IMR-90 (cell line): Measurements from ENCODE around the gene BRAP. TPM values are rescaled to one million over a fixed set of nuclear protein-coding genes. Genes with fewer than 3 reads are reported as not detected.

Experiments used
- ATAC-seq: fragments of 200-7000 bp; cut with Tn5 transposase; 2 replicates; pipeline ENCODE4 v1.9.1; 2020; ENCODE audit warnings: low read depth, mild to moderate bottlenecking, moderate library complexity
- BruUV-seq: library from RNA; stranded (reverse); fragments of 400-500 nt; replicated peaks from 2 replicates; lab custom pipeline; 2021; lab: Mats Ljungman, UMichigan
- CTCF ChIA-PET: fragments of 300-600 bp; formaldehyde crosslinking; extraction: SDS; loops from one replicate; lab custom pipeline; 2021; ENCODE audit warnings: antibody characterized with exemption; lab: Yijun Ruan, JAX
- POLR2A ChIA-PET: fragments of 300-600 bp; sonication (Branson Sonifier 250); formaldehyde crosslinking; loops from one replicate; lab custom pipeline; 2022; ENCODE audit warnings: antibody characterized with exemption; ENCODE audit not compliant: unreplicated experiment; lab: Charles Lee
- DNase-seq: peaks from one replicate; pipeline ENCODE4 v3.0.0; 2013
- H2AFZ ChIP-seq: replicated peaks from 2 replicates; pipeline ENCODE3; 2013; ENCODE audit warnings: low read length, mild to moderate bottlenecking; ENCODE audit not compliant: poor library complexity
- H2AK5ac ChIP-seq: 2 replicates; pipeline ENCODE4 v1.6.1; 2013; ENCODE audit warnings: low read depth, low read length, inconsistent platforms
- H2AK9ac ChIP-seq: replicated peaks from 2 replicates; pipeline ENCODE3; 2013; ENCODE audit warnings: mild to moderate bottlenecking, low read depth, low read length, moderate library complexity; ENCODE audit not compliant: poor library complexity
- H2BK120ac ChIP-seq: 2 replicates; pipeline ENCODE4 v1.6.1; 2013; ENCODE audit warnings: low read depth, low read length, inconsistent platforms
- H2BK15ac ChIP-seq: 3 replicates; pipeline ENCODE4 v1.6.1; 2013; ENCODE audit warnings: low read depth, low read length, inconsistent platforms
- H2BK20ac ChIP-seq: 2 replicates; pipeline ENCODE4 v1.6.1; 2013; ENCODE audit warnings: low read depth, mild to moderate bottlenecking, inconsistent platforms, low read length, moderate library complexity
- H2BK5ac ChIP-seq: 2 replicates; pipeline ENCODE4 v1.6.1; 2013; ENCODE audit warnings: mild to moderate bottlenecking, low read depth, low read length, inconsistent platforms; ENCODE audit not compliant: poor library complexity, severe bottlenecking
- H3K14ac ChIP-seq: replicated peaks from 2 replicates; pipeline ENCODE4 v1.6.1; 2013; ENCODE audit warnings: low read depth, low read length, inconsistent platforms
- H3K18ac ChIP-seq: 2 replicates; pipeline ENCODE4 v1.6.1; 2013; ENCODE audit warnings: low read depth, low read length, control low read depth
- H3K23ac ChIP-seq: 2 replicates; pipeline ENCODE4 v1.6.1; 2013; ENCODE audit warnings: low read depth, low read length, inconsistent platforms
- H3K27ac ChIP-seq: 2 replicates; pipeline ENCODE4 v1.5.1; 2013; ENCODE audit warnings: mild to moderate bottlenecking, control low read depth, low read length; ENCODE audit not compliant: insufficient read depth
- H3K27me3 ChIP-seq: 2 replicates; pipeline ENCODE4 v1.6.1; 2013; ENCODE audit warnings: low read length; ENCODE audit not compliant: control insufficient read depth, insufficient read depth
- H3K36me3 ChIP-seq: 2 replicates; pipeline ENCODE4 v1.6.1; 2013; ENCODE audit warnings: low read length, mixed read lengths; ENCODE audit not compliant: control insufficient read depth, insufficient read depth
- H3K4ac ChIP-seq: 2 replicates; pipeline ENCODE4 v1.6.1; 2013; ENCODE audit warnings: low read depth, low read length, inconsistent platforms
- H3K4me1 ChIP-seq: 2 replicates; pipeline ENCODE4 v1.6.1; 2013; ENCODE audit warnings: low read length, mixed read lengths; ENCODE audit not compliant: control insufficient read depth, insufficient read depth
- H3K4me2 ChIP-seq: 2 replicates; pipeline ENCODE4 v1.6.1; 2013; ENCODE audit warnings: low read depth, mild to moderate bottlenecking, control low read depth, low read length, moderate library complexity
- H3K4me3 ChIP-seq: 2 replicates; pipeline ENCODE4 v1.5.1; 2013; ENCODE audit warnings: low read depth, mild to moderate bottlenecking, control low read depth, low read length, moderate library complexity; ENCODE audit not compliant: insufficient read depth
- H3K56ac ChIP-seq: 2 replicates; pipeline ENCODE4 v1.6.1; 2013; ENCODE audit warnings: low read length, inconsistent platforms; ENCODE audit not compliant: insufficient read depth; ENCODE audit errors: extremely low read depth
- H3K79me1 ChIP-seq, 2 experiments: 2 replicates each; pipeline ENCODE4 v1.6.1; 2013; ENCODE audit warnings: low read length in 2 of 2, inconsistent platforms in 1 of 2, low read depth in 1 of 2
- H3K9ac ChIP-seq: 2 replicates; pipeline ENCODE4 v1.6.1; 2013; ENCODE audit warnings: low read depth, low read length, control low read depth
- H3K9me1 ChIP-seq: 2 replicates; pipeline ENCODE4 v1.6.1; 2013; ENCODE audit warnings: low read length, inconsistent platforms; ENCODE audit not compliant: insufficient read depth
- H3K9me3 ChIP-seq: 2 replicates; pipeline ENCODE4 v1.6.1; 2013; ENCODE audit warnings: low read length; ENCODE audit not compliant: control insufficient read depth, insufficient read depth
- H4K20me1 ChIP-seq: 2 replicates; pipeline ENCODE4 v1.6.1; 2013; ENCODE audit warnings: low read length, inconsistent platforms; ENCODE audit not compliant: insufficient read depth
- H4K5ac ChIP-seq: 2 replicates; pipeline ENCODE4 v1.6.1; 2013; ENCODE audit warnings: mild to moderate bottlenecking, low read depth, low read length, control low read depth
- H4K8ac ChIP-seq, 2 experiments: 2 replicates each; pipeline ENCODE4 v1.6.1; 2013; ENCODE audit warnings: low read depth in 2 of 2, low read length in 2 of 2, control low read depth in 1 of 2, inconsistent platforms in 1 of 2
- H4K91ac ChIP-seq: 2 replicates; pipeline ENCODE4 v1.6.1; 2013; ENCODE audit warnings: low read depth, low read length, inconsistent platforms; ENCODE audit not compliant: insufficient read depth
- BHLHE40 ChIP-seq: fragments of 150-350 bp; IDR thresholded peaks from 2 replicates; pipeline ENCODE4 v1.6.1; 2016; ENCODE audit warnings: mild to moderate bottlenecking, low read depth, low read length
- CEBPB ChIP-seq: IDR thresholded peaks from 2 replicates; pipeline ENCODE4 v1.6.1; 2012; ENCODE audit warnings: low read depth, low read length, improper control_type of control experiment
- CHD1 ChIP-seq: IDR thresholded peaks from 2 replicates; pipeline ENCODE4 v1.6.1; 2012; ENCODE audit warnings: low read depth, low read length, improper control_type of control experiment
- CTCF ChIP-seq: conservative IDR thresholded peaks from 2 replicates; pipeline ENCODE4 v1.5.1; 2012; ENCODE audit warnings: mild to moderate bottlenecking, low read depth, low read length, improper control_type of control experiment
- MAFK ChIP-seq: IDR thresholded peaks from 2 replicates; pipeline ENCODE4 v1.6.1; 2012; ENCODE audit warnings: low read depth, low read length, improper control_type of control experiment
- MAZ ChIP-seq: IDR thresholded peaks from 2 replicates; pipeline ENCODE4 v1.6.1; 2012; ENCODE audit warnings: low read depth, mild to moderate bottlenecking, low read length, improper control_type of control experiment, moderate library complexity, borderline replicate concordance
- MXI1 ChIP-seq: IDR thresholded peaks from 2 replicates; pipeline ENCODE4 v1.6.1; 2012; ENCODE audit warnings: low read depth, mild to moderate bottlenecking, low read length, moderate library complexity, borderline replicate concordance
- NFE2L2 ChIP-seq: fragments of 150-350 bp; IDR thresholded peaks from 2 replicates; pipeline ENCODE4 v1.6.1; 2016; ENCODE audit warnings: low read depth, mild to moderate bottlenecking, low read length
- POLR2A ChIP-seq: IDR thresholded peaks from 2 replicates; pipeline ENCODE4 v1.6.1; 2012; ENCODE audit warnings: mild to moderate bottlenecking, low read depth, low read length
- RAD21 ChIP-seq: IDR thresholded peaks from 2 replicates; pipeline ENCODE4 v1.6.1; 2012; ENCODE audit warnings: low read length, improper control_type of control experiment
- RCOR1 ChIP-seq: IDR thresholded peaks from 2 replicates; pipeline ENCODE4 v1.6.1; 2012; ENCODE audit warnings: mild to moderate bottlenecking, low read length, improper control_type of control experiment; ENCODE audit not compliant: insufficient replicate concordance
- RFX5 ChIP-seq: IDR thresholded peaks from 2 replicates; pipeline ENCODE4 v1.8.0; 2012; ENCODE audit warnings: low read depth, mild to moderate bottlenecking, low read length, moderate library complexity
- SMC3 ChIP-seq: fragments of 150-350 bp; IDR thresholded peaks from 2 replicates; pipeline ENCODE4 v1.6.1; 2016; ENCODE audit warnings: low read depth, mild to moderate bottlenecking, antibody characterized with exemption, low read length, moderate library complexity
- USF2 ChIP-seq: fragments of 150-350 bp; IDR thresholded peaks from 2 replicates; pipeline ENCODE4 v1.6.1; 2017; ENCODE audit warnings: mild to moderate bottlenecking, antibody characterized with exemption, low read length, low read depth
- WGBS, 2 experiments: methylation state at CpG; one replicate each; pipeline versions ENCODE4 v1.1.5 to v1.1.7; 2013; ENCODE audit warnings: missing lambda C conversion rate in 2 of 2; ENCODE audit not compliant: insufficient read length in 1 of 2; ENCODE audit errors: extremely low coverage in 2 of 2; 5-methylcytosine and 5-hydroxymethylcytosine counted together
- dilution Hi-C: fragments of 300-500 bp; cut with HindIII; formaldehyde crosslinking; loops from one replicate; pipeline ENCODE4 v1.14.3; 2018; ENCODE audit warnings: low sequenced_read_pairs; ENCODE audit not compliant: unreplicated experiment
- in situ Hi-C: fragments of 300-500 bp; cut with MboI; formaldehyde crosslinking; loops from 3 replicates; pipeline ENCODE4 v1.14.3; 2019; ENCODE audit warnings: low sequenced_read_pairs, inconsistent platforms, mixed read lengths
- intact Hi-C: fragments of 100-400 bp; cut with micrococcal nuclease; formaldehyde crosslinking; loops from 2 replicates; pipeline ENCODE4 v1.10.0; 2022
- polyA plus RNA-seq, 3 experiments: library from polyadenylated mRNA; depleted of rRNA; stranded (reverse); fragments of >200 nt; gene quantifications; 2 replicates each; pipeline ENCODE4 v1.2.3, GENCODE V29; 2012; ENCODE audit warnings: low replicate concordance in 1 of 3
- total RNA-seq: library from RNA; depleted of rRNA; stranded (reverse); fragments of >200 nt; gene quantifications from 2 replicates; pipeline ENCODE4 v1.2.3, GENCODE V29; 2012
- TF ChIP-seq, protein P1 (sequence below): fragments of 150-350 bp; IDR thresholded peaks from 2 replicates; pipeline ENCODE4 v1.6.1; 2016; ENCODE audit warnings: low read depth, mild to moderate bottlenecking, low read length, moderate library complexity, borderline replicate concordance

Gene BRAP
- total and polyA plus RNA-seq, 2 of the 4 experiments (the other 2 are of a cell fraction) = 10.3 to 17.2 TPM

DNA sequence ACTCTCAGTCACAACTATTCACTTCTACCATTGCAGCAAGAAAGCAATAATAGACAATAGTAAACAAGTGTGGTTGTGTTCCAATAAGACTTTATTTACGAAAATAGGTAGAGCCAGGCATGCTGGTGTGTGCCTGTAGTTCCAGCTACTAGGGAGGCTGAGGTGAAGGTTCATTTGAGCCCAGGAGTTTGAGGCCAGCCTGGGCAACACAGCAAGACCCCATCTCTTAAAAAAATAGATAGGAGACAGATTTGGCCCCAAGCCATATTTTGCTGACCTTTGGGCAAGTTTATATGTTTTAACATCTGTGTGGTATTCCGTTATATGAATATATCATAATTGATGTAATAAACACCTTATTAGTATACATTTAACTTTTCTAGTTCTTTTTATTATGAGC is 14.2 kb upstream of the BRAP start:
- no peaks in the 10 kb centered on the region for H3K9me1 ChIP-seq
- no peaks in the 10 kb centered on the region for H3K9me3 ChIP-seq
- no peak overlapping the region for H3K27ac ChIP-seq
- no peak overlapping the region for H4K5ac ChIP-seq
- no peak overlapping the region for H2BK5ac ChIP-seq
- H4K91ac ChIP-seq = no peak overlapping the region
- no peak overlapping the region for H2BK20ac ChIP-seq
- BruUV-seq = no TSS peak
- no peak for DNase-seq
- TF ChIP-seq CEBPB (no peak), RCOR1 (no peak), CHD1 (no peak), SMC3 (no peak), MAZ (no peak), RAD21 (no peak), RFX5 (no peak), MAFK (no peak), MXI1 (no peak), POLR2A (no peak), CTCF (no peak), BHLHE40 (no peak), USF2 (no peak), NFE2L2 (no peak)
- TF ChIP-seq, protein P1, sequence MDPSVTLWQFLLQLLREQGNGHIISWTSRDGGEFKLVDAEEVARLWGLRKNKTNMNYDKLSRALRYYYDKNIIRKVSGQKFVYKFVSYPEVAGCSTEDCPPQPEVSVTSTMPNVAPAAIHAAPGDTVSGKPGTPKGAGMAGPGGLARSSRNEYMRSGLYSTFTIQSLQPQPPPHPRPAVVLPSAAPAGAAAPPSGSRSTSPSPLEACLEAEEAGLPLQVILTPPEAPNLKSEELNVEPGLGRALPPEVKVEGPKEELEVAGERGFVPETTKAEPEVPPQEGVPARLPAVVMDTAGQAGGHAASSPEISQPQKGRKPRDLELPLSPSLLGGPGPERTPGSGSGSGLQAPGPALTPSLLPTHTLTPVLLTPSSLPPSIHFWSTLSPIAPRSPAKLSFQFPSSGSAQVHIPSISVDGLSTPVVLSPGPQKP = no peak
- H3K4me2 ChIP-seq = no peak overlapping the region
- H2AFZ ChIP-seq = no peak overlapping the region
- H3K18ac ChIP-seq = no peak overlapping the region
- no peak overlapping the region for H2AK9ac ChIP-seq
- no peak overlapping the region for H2BK15ac ChIP-seq
- no peak overlapping the region for H3K56ac ChIP-seq
- no peaks in the 10 kb centered on the region for H3K4me1 ChIP-seq
- H3K14ac ChIP-seq = no peak overlapping the region
- no peak overlapping the region for H2BK120ac ChIP-seq
- ATAC-seq = no peak
- no CpG with 5 or more reads among the region's 2 CpGs for WGBS, 2 experiments
- H4K20me1 ChIP-seq = no peaks in the 10 kb centered on the region; the same call in 1 of the 2 replicates
- H2AK5ac ChIP-seq = no peak overlapping the region
- H3K9ac ChIP-seq = no peak overlapping the region
- H3K4me3 ChIP-seq = no peak overlapping the region
- intact Hi-C loops (no loop called here), in situ Hi-C loops (no loop called here), dilution Hi-C loops (no loop called here)
- no peak overlapping the region for H3K4ac ChIP-seq
- H4K8ac ChIP-seq = no peak overlapping the region
- 0 out of 4 replicates have a peak, but pooled peaks cover 0 to 3% of the 10 kb centered on the region in 2 experiments for H3K79me1 ChIP-seq
- ChIA-PET POLR2A (no interaction called here), CTCF (interaction anchor here (0.6 to 0.7 kb wide), 2 partner anchors 9 to 401 kb away, joined by 3 read pairs; no protein-coding TSS in a partner anchor)
- H3K36me3 ChIP-seq = peaks cover 41% of the 10 kb centered on the region
- H3K23ac ChIP-seq = no peak overlapping the region
- H3K27me3 ChIP-seq = no peaks in the 10 kb centered on the region
